Tibial artery (tissue), 4 donors: ENCODE measurements around the gene FADS3.

Experiments
- DNase-seq, 2 donors: peaks; one replicate each; pipeline ENCODE4 v3.0.0-alpha.2; 2019
- H3K27ac ChIP-seq, 2 donors: fragments of 200-600 bp; sonication (generic) in 1 of 2; 1 replicate in 1 of 2; 2 replicates in 1 of 2; pipeline ENCODE4 v1.5.1; 2018 to 2019; ENCODE audit warnings: mild to moderate bottlenecking in 1 of 2
- H3K27me3 ChIP-seq, 2 donors: fragments of 200-600 bp; sonication (generic) in 1 of 2; one replicate each; pipeline versions ENCODE4 v1.5.1 to v1.6.0; 2016 to 2019
- H3K36me3 ChIP-seq, 3 donors: fragments of 200-600 bp; sonication (generic) in 2 of 3; one replicate each; pipeline ENCODE4 v1.5.1; 2016 to 2019; ENCODE audit warnings: mild to moderate bottlenecking in 2 of 3
- H3K4me1 ChIP-seq, 4 donors: fragments of 200-600 bp; sonication (generic) in 2 of 4; 1 replicate in 3 of 4; 2 replicates in 1 of 4; pipeline ENCODE4 v1.5.1; 2016 to 2019
- H3K4me3 ChIP-seq, 2 donors: fragments of 200-600 bp; sonication (generic) in 1 of 2; 1 replicate in 1 of 2; 2 replicates in 1 of 2; pipeline ENCODE4 v1.5.1; 2018 to 2019; ENCODE audit warnings: mild to moderate bottlenecking in 2 of 2
- H3K9me3 ChIP-seq, 3 donors: fragments of 200-600 bp; sonication (generic) in 1 of 3; one replicate each; pipeline ENCODE4 v1.5.1; 2016 to 2019
- CTCF ChIP-seq, 2 experiments: fragments of 200-600 bp in 1 of 2; fragments of 450-650 bp in 1 of 2; IDR thresholded peaks; one replicate each; pipeline ENCODE4 v1.5.1; 2017 to 2019; ENCODE audit warnings: antibody characterized with exemption in 2 of 2, mild to moderate bottlenecking in 1 of 2, moderate library complexity in 1 of 2
- intact Hi-C: fragments of 100-400 bp; cut with DNase I; formaldehyde crosslinking; loops from one replicate; pipeline ENCODE4 v1.15.0; 2023; ENCODE audit warnings: low total_unique reads

FADS3 gene

DNA sequence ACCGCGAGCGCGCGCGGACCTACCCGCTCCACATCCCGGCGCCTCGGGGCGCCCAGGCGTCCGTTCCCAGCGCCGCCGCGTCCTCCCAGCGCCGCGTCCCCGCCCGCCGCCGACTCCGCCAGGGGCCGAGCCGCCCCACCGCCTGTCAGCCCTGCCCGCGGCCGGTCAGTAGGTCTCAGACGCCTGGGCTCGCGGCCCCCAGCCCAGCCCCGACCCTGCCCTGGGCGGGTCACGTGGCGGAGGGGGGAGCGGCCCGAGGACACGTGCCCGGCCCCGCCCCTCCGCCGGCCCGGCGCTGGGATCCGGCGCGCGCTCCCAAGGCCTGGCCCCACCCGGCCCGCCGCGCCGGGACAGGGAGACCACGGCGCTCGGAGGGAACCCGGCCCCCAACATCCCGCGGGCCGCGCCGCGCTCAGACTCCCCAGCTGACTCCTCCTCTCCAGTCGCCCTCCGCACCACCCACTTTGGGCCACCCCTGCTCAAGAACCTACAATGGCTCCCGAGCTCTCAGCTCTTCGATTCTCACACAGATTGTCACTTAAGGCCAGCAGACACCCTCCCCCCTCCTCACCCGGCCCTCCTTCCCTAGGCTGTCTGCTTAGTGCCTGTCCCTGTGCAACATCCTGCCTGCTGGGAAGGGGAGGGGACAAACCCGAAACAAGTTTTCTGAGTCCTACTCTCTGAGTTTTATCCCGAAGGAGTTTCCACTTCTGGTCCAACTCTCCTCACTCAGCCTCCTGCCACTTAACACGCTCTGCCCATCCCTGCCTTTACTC lies 26.2 kb upstream of the FADS3 start, which contains the start of gene RAB3IL1:
Gene RAB3IL1, minus strand, starts transcription at position 233 of the 776 bp plus-strand sequence. Its CDS starts 199 bp downstream, at position 34.
- TF ChIP-seq CTCF (IDR thresholded peaks at IDR 0.05), result no peak
- no peaks in the 10 kb centered on the region for H3K9me3 ChIP-seq
- peak in 1 of 2 donors; percentile 74 for DNase-seq
- H3K4me3 ChIP-seq, result peak within 1 kb of the TSS; percentile 62 to 67
- H3K36me3 ChIP-seq, result no peaks in the 10 kb centered on the region
- intact Hi-C loops, result no loop called here
- H3K27me3 ChIP-seq, result peaks cover 0 to 23% of the 10 kb centered on the region in 2 donors
- peaks cover 0 to 21% (median 12%) of the 10 kb centered on the region in 4 donors for H3K4me1 ChIP-seq
- peak within 1 kb of the TSS; percentile 64 to 71 for H3K27ac ChIP-seq

GRCh38 chr11:61916737-61917333 lies 25.5 kb upstream of the FADS3 start:
- DNase-seq, result no peak
- Histone ChIP-seq H3K9me3 (no peaks in the 10 kb centered on the region), H3K4me1 (peaks cover 0 to 24% (median 12%) of the 10 kb centered on the region in 4 donors), H3K27me3 (peaks cover 0 to 19% of the 10 kb centered on the region in 2 donors), H3K4me3 (peak overlapping the region; percentile 62 to 67), H3K36me3 (no peaks in the 10 kb centered on the region), H3K27ac (peak overlapping the region; percentile 64 to 71)
- TF ChIP-seq CTCF (IDR thresholded peaks at IDR 0.05), result no peak
- intact Hi-C loops, result no loop called here

DNA sequence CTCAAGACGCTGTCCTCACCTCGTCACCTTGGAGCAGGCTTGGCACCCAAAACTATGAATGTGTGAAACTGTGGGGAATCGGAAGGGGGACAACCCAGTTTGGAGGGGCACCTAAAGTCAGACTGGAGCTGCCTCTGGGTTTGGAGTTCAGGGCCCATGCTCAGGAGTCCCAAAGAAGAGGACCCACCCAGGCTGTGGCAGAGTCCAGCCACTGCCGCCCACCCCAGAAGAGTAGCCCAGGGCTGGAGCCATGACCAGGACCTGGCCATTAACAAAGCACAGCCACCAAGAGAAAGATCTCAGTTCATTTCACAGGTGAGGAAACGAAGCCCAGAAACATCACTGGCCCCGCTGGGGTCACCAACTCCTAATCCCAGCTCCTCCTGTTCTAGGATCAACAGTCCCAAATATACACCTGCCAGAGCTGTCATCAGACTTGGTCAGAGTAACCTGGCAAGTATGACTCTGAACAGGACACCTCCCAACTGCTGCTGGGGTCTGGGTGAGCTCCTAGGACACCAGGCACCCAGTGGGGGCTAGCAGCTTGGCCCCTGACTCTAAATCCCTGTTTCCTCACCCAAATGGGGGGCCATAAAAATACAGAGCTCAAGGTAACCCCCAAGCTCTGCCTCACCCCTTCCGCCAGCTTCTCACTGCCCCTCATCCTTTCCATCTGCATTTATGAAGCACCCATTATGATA lies 23.3 kb upstream of the FADS3 start:
- Histone ChIP-seq H3K27ac (no peak overlapping the region), H3K36me3 (no peaks in the 10 kb centered on the region), H3K27me3 (peaks cover 0 to 10% of the 10 kb centered on the region in 2 donors), H3K4me1 (peaks cover 0 to 31% (median 12%) of the 10 kb centered on the region in 4 donors), H3K9me3 (no peaks in the 10 kb centered on the region), H3K4me3 (no peak overlapping the region)
- intact Hi-C loops, result no loop called here
- DNase-seq, result peak in 1 of 2 donors; percentile 15
- TF ChIP-seq CTCF (IDR thresholded peaks at IDR 0.05), result no peak

- Histone ChIP-seq H3K4me3 (no peak overlapping the region), H3K36me3 (no peaks in the 10 kb centered on the region), H3K4me1 (peaks cover 0 to 28% (median 12%) of the 10 kb centered on the region in 4 donors), H3K9me3 (no peaks in the 10 kb centered on the region), H3K27ac (no peak overlapping the region), H3K27me3 (peaks cover 0 to 4% of the 10 kb centered on the region in 2 donors)
- TF ChIP-seq CTCF (IDR thresholded peaks at IDR 0.05), result no peak
- peak in 1 of 2 donors; percentile 19 for DNase-seq
- intact Hi-C loops, result no loop called here
These were observed 22.5 kb upstream of the FADS3 start for GRCh38 chr11:61913699-61914395.

DNA sequence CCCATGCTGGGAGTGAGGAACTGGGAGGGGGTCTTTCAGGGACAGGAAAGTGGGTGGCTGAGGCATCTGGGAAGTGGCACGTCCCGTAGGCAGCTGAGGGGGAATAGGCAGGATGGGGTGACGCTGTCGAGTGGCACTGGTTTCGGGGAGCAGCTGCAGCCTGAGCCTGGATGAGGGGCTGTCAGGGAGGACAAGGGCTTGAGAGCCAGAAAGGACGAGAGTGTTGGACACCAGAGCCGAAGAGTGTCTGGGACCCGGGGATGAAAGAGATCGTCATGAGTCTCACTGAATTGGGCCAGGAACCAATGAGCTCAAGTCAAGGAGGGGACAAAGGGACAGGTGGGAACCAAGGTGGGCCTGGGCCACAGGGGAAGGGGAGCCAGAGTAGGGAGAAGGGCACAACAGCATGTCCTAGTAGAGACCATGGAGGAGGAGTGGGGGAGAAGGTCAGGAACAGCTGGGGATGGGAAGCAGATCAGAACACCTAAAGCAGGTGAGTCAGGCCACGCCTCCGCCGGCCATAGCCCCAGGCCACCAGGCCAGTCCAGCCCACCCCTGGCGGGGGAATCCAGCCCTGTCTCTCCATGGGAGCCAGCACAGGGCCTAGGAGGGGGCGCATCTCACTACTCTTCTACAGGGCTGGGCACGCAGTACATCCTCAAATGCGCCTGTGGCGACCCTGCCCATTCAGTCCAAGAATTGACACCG lies 21.8 kb upstream of the FADS3 start:
- DNase-seq, result peak; percentile 17 to 55

More for the DNA sequence above, 21.8 kb upstream of the FADS3 start:
- Histone ChIP-seq H3K27me3 (no peaks in the 10 kb centered on the region), H3K36me3 (no peaks in the 10 kb centered on the region), H3K27ac (no peak overlapping the region), H3K4me3 (no peak overlapping the region), H3K9me3 (no peaks in the 10 kb centered on the region), H3K4me1 (peaks cover 0 to 25% (median 11%) of the 10 kb centered on the region in 4 donors)
- intact Hi-C loops, result no loop called here
- TF ChIP-seq CTCF (IDR thresholded peaks at IDR 0.05), result no peak
